Adrenal gland (tissue), 12 donors: ENCODE data around the gene SYT1. TPM values are rescaled to one million over a fixed set of nuclear protein-coding genes. Genes with fewer than 3 reads are reported as not detected.

Source experiments
- DNase-seq, 7 donors: peaks; one replicate each; pipeline ENCODE4 v3.0.0-alpha.2; 2019 to 2020
- H3K27ac ChIP-seq, 5 donors: fragments of 200-600 bp; sonication (generic) in 4 of 5; 1 replicate in 3 of 5; 2 replicates in 2 of 5; pipeline versions ENCODE4 v1.5.1 to v1.8.0; 2016 to 2020; ENCODE audit warnings: mild to moderate bottlenecking in 1 of 5
- H3K27me3 ChIP-seq: fragments of 200-600 bp; 2 replicates; pipeline ENCODE4 v1.8.0; 2021
- H3K36me3 ChIP-seq, 2 donors: fragments of 200-600 bp; replicated peaks in 1 of 2; 1 replicate in 1 of 2; 2 replicates in 1 of 2; pipeline versions ENCODE4 v1.5.1 to v1.8.0; 2018 to 2022
- H3K4me1 ChIP-seq, 2 donors: fragments of 200-600 bp; replicated peaks in 1 of 2; 1 replicate in 1 of 2; 2 replicates in 1 of 2; pipeline versions ENCODE4 v1.5.1 to v1.8.0; 2018 to 2021
- H3K4me3 ChIP-seq, 4 donors: fragments of 200-600 bp; sonication (generic) in 3 of 4; one replicate each; pipeline ENCODE4 v1.5.1; 2016 to 2018
- H3K9me3 ChIP-seq, 3 donors: fragments of 200-600 bp; sonication (generic) in 1 of 3; replicated peaks in 1 of 3; 1 replicate in 2 of 3; 2 replicates in 1 of 3; pipeline versions ENCODE4 v1.5.1 to v1.8.0; 2016 to 2021
- POLR2A ChIP-seq, 2 donors: fragments of 450-650 bp; IDR thresholded peaks; one replicate each; pipeline ENCODE4 v1.6.1; 2017; ENCODE audit warnings: antibody characterized with exemption in 2 of 2, mild to moderate bottlenecking in 2 of 2, moderate library complexity in 1 of 2
- WGBS, 4 donors: extraction: QIAGEN DNeasy Blood & Tissue Kit in 2 of 4; methylation state at CpG; one replicate each; pipeline versions ENCODE4 v1.1.5 to v1.1.7; 2013 to 2017; 5-methylcytosine and 5-hydroxymethylcytosine counted together
- intact Hi-C, 2 donors: fragments of 100-400 bp; cut with DNase I; formaldehyde crosslinking; loops; one replicate each; pipeline versions ENCODE4 v1.14.1 to v1.15.0; 2022 to 2023
- polyA plus RNA-seq, 3 donors: library from polyadenylated mRNA; stranded (reverse); fragments of 200-250 nt in 2 of 3; fragments of 350-450 nt in 1 of 3; fragmentation: Illumina TruSeq in 1 of 3; extraction: RNeasy Lipid Tissue Mini Kit (QIAGEN cat#74804) in 1 of 3; gene quantifications; one replicate each; pipeline ENCODE4 v1.2.3, GENCODE V29; 2013 to 2014
- total RNA-seq, 9 donors: library from RNA; depleted of rRNA in 4 of 9; stranded (reverse); fragments of >200 nt in 4 of 9; fragments of 120-200 nt in 1 of 9; fragmentation: NEBNext Ultra II Directional in 1 of 9; extraction: Animal tissue kit (Norgen Biotek cat#: 25700) in 1 of 9; gene quantifications; one replicate each; pipeline versions ENCODE4 v1.1.0 to v1.2.4, GENCODE V29; 2013 to 2023
- TF ChIP-seq, protein P1 (sequence below), 6 experiments: fragments of 450-650 bp in 4 of 6; fragments of 200-600 bp in 2 of 6; sonication (generic) in 1 of 6; IDR thresholded peaks; 1 replicate in 5 of 6; 2 replicates in 1 of 6; pipeline versions ENCODE4 v1.5.1 to v1.8.0; 2016 to 2021; ENCODE audit warnings: antibody characterized with exemption in 6 of 6, mild to moderate bottlenecking in 2 of 6, moderate library complexity in 1 of 6
- donor health status: healthy with polysubstance abuse.
- donor health status: Bipolar disorder and iron deficiency.
- donor health status: DM: yes; HTN: yes; CAD: no.
- donor health status: DM: no; HTN: no; CAD: no.
- donor health status: DM: no; HTN: no; CAD: no.
- donor health status: DM: yes; HTN: yes; CAD: no.

Gene SYT1
- total and polyA plus RNA-seq, 12 donors, result 0.42 to 22.3 (median 4.6) TPM

DNA sequence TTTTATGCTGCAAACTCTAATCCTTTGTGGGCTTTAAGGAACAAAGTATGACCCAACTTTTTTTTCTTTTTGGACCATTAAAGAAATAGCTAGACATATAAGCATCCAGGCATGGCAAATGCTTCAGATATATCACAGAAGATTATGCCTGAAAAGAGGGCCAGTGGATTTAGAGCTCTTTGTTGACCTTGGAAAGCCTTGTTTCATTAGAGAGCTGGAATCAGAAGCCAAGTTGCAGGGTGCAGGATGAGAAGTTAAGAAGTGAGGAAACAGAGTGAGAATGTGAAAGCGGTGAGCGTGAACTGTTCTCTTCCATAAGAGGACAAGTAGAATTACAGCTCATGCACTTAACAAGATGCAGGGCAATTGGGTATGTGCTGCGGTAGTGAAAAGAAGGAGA is 373.7 kb downstream of the SYT1 start:
- intact Hi-C loops, result no loop called here
- Histone ChIP-seq H3K36me3 (no peaks in the 10 kb centered on the region), H3K4me3 (no peak overlapping the region), H3K27me3 (no peaks in the 10 kb centered on the region), H3K4me1 (no peaks in the 10 kb centered on the region), H3K9me3 (no peaks in the 10 kb centered on the region), H3K27ac (no peak overlapping the region)
- 78 to 93% (median 89%) methylated on average over 3 of the region's 3 CpGs for WGBS, 4 donors
- DNase-seq, result no peak
- TF ChIP-seq, protein P1, sequence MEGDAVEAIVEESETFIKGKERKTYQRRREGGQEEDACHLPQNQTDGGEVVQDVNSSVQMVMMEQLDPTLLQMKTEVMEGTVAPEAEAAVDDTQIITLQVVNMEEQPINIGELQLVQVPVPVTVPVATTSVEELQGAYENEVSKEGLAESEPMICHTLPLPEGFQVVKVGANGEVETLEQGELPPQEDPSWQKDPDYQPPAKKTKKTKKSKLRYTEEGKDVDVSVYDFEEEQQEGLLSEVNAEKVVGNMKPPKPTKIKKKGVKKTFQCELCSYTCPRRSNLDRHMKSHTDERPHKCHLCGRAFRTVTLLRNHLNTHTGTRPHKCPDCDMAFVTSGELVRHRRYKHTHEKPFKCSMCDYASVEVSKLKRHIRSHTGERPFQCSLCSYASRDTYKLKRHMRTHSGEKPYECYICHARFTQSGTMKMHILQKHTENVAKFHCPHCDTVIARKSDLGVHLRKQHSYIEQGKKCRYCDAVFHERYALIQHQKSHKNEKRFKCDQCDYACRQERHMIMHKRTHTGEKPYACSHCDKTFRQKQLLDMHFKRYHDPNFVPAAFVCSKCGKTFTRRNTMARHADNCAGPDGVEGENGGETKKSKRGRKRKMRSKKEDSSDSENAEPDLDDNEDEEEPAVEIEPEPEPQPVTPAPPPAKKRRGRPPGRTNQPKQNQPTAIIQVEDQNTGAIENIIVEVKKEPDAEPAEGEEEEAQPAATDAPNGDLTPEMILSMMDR (IDR thresholded peaks at IDR 0.05), result no peak
- TF ChIP-seq POLR2A (IDR thresholded peaks at IDR 0.05), result no peak

DNA sequence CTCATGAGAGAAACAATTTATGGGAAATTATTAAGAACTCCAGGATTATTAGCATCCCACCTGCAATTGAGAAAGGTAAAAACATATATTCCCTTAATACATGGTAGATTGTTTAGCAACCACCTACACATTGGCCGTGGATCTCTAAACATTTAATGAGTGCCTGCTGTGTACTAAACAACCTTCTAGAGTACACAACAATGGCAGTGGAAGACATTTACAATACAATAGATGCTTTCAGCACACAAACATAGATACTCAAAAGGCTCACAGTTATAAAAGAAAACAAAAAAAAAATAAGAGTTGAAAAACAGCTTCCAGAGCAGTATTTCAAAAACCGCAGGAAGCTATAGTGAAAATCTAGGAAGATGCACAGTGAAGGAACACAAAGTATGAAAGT is 382.9 kb downstream of the SYT1 start:
- TF ChIP-seq, protein P1 (IDR thresholded peaks at IDR 0.05), result no peak
- no peak for TF ChIP-seq POLR2A (IDR thresholded peaks at IDR 0.05)
- intact Hi-C loops, result no loop called here
- H3K27ac ChIP-seq, result no peak overlapping the region
- no peak for DNase-seq
- H3K27me3 ChIP-seq, result no peaks in the 10 kb centered on the region
- no peak overlapping the region for H3K4me3 ChIP-seq
- H3K36me3 ChIP-seq, result no peaks in the 10 kb centered on the region
- 79 to 86% (median 83%) methylated on average over 2 of the region's 2 CpGs for WGBS, 4 donors
- no peaks in the 10 kb centered on the region for H3K4me1 ChIP-seq
- no peaks in the 10 kb centered on the region for H3K9me3 ChIP-seq

DNA sequence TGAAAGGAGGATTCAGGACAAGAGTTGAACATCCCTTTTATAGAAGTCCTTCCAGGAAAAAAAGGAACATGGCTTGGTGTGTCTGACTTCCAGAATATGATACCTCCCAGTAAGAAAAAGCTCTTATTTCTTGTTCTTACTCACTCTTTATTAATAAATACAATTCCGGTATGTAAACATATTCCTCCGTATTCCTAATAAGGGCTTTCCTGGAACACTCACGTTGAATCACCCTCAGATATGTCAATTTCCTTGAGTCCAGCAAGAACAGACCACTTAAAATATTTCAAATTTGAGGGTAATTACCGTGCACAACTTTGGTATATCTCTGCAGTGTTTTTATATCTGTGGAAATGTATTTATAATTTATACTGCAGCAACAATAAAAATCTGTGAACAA is 385.6 kb downstream of the SYT1 start:
- Histone ChIP-seq H3K4me3 (no peak overlapping the region), H3K36me3 (no peaks in the 10 kb centered on the region), H3K27me3 (no peaks in the 10 kb centered on the region), H3K27ac (no peak overlapping the region), H3K4me1 (no peaks in the 10 kb centered on the region), H3K9me3 (no peaks in the 10 kb centered on the region)
- WGBS, 4 donors, result 79 to 86% (median 82%) methylated on average over 4 of the region's 4 CpGs
- intact Hi-C loops, result no loop called here
- no peak for DNase-seq
- no peak for TF ChIP-seq POLR2A (IDR thresholded peaks at IDR 0.05)
- TF ChIP-seq, protein P1 (IDR thresholded peaks at IDR 0.05), result no peak

DNA sequence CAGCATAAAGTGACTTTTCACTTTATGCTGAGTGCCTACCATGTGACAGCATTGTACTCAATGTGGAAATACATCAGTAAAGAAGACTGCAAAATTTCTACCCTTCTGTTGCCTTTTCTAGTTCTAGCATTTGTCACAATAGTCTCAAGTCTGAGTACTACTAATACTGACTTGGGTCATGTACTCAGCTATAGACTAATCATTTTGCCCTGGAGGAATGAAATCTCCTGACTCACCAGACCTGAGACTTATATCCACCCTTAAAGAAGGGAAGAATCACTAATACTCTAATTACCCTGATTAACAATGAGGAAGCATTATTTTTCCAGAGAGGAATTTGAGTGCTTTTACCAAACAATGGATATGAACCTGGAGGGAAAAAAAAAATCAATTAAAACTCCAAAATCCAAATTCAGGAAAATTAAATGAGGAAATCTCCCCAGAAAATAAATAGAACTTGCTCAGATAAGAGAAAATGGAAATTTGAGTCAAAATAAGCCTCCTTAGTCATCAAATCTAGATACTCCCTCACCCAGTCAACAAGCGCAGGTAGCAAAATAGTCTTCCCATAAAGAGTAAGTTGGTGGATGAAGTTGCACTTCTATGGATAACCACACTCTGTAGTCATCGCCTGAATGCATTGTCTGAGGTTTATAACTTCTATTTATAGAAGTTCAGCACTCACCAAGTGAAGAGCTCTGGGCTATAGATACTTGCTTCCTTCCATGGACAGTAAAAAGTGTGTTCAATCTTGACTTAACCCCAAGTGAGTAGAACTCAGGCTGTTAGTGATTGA is 386.6 kb downstream of the SYT1 start:
- Histone ChIP-seq H3K9me3 (no peaks in the 10 kb centered on the region), H3K27ac (no peak overlapping the region), H3K36me3 (no peaks in the 10 kb centered on the region), H3K27me3 (no peaks in the 10 kb centered on the region), H3K4me1 (no peaks in the 10 kb centered on the region), H3K4me3 (no peak overlapping the region)
- intact Hi-C loops, result no loop called here
- TF ChIP-seq, protein P1 (IDR thresholded peaks at IDR 0.05), result no peak
- no peak for TF ChIP-seq POLR2A (IDR thresholded peaks at IDR 0.05)
- no peak for DNase-seq
- 69 to 76% (median 75%) methylated on average over 2 of the region's 2 CpGs for WGBS, 4 donors
